SIG-M5 treated with dmso at 0.1 percent for 504 hours (cell line): Measurements from ENCODE around the gene RBM33.
"Not testable (repeated sequence)": the region's sequence is repeated elsewhere in the genome, so short reads cannot be mapped to it uniquely, and the experiment has no call there.

Experiments
- DNase-seq: peaks from one replicate; lab custom pipeline; 2025; ENCODE audit not compliant: unreplicated experiment; lab: John Stamatoyannopoulos, UW

Gene RBM33

DNA sequence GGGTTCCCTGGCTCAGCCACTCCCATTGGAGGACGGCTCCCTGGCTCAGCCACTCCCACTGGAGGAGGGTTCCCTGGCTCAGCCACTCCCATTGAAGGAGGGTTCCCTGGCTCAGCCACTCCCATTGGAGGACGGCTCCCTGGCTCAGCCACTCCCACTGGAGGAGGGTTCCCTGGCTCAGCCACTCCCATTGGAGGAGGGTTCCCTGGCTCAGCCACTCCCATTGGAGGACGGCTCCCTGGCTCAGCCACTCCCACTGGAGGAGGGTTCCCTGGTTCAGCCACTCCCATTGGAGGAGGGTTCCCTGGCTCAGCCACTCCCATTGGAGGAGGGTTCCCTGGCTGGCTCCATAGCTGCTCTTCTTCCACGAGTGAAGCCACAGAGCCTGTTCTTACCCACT is 173.1 kb downstream of the RBM33 start:
- not testable (repeated sequence) for DNase-seq

DNA sequence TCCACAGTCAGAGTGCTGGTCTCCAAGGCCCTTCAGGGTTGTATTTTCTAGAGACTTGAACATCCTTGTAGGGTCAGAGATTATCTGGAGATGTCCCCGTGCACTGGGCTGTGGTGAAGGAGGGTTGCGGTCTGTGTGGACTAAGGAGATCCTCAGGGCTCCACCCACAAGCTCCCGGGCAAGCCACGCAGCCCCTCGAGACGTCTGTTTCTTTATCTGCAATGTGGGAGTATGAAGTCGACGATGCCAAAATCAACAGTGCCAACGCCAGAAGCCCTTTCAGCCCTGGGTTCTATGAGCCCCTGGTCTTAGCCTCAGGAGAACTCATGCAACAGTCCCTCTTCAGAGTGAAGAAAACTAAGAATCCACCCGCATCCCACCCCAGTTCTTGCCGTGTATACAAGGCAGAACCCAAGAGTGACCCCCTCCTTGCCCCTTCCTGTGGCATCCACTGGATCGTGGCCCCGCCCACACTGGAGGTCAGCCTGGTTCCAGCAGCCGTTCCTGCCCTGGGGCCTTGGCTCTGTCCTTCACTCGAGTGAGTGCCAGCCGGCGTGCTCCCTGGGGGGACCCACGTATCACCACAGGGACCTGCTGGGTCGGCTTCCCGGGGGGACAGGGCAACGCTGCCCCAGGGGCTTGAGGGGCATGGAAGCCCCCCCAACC is 173.8 kb downstream of the RBM33 start:
- DNase-seq, result no peak

DNA sequence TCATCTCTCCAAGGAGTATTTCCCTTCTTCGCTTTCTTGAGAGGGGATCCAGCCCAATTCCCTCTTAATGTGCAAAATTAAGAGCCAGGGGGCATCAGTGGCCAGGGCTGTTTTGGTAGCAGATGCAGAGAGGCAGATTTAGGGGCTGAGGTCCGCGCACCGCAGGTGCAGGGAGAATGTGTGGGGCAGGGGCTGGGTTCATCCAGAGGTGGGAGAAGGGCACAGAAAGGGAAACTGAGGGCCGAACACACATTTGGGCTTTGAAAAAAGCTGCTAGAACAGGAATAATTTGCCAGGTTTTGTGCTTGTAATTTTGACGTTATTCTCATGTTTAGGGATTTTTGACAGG is 174.3 kb downstream of the RBM33 start:
- no peak for DNase-seq

DNA sequence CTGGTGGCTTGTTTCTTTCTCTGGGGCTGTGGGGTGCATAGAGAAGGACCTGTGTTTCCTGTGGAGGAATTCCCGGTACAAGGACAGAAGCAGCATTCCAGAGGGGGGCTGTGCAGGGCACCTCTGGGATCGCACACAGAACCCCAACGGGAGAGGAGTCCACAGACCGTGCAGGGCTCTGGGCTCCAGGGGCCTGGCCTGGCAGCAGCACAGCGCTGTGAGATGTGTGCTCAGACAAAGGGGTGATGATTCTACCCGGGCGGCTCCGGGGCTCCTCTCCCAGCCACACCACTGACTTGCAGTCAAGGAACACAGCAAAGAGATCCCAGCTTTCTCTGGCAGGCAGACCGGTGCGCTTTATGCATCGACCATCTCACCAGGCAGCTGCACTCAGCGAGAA is 174.7 kb downstream of the RBM33 start:
- DNase-seq, result no peak

DNA sequence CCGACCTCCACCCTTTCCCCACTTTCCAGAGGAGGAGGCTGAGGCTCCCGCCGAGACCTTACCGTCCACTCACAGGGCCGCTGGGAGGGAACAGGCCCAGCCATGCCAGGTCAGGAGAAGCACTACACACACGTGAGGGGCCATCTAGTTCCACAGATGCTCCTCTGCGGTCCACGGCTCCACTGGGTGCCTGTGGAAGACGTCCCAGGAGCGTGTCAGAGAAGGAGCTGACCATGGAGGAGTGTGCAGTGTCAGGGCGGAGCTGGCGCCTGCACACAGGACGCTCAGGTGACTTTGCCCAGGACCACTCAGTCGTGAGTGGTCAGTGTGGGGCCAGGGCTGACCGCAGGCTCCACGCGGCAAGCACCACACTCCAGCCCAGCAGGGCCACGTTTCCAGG is 175.8 kb downstream of the RBM33 start:
- no peak for DNase-seq

DNA sequence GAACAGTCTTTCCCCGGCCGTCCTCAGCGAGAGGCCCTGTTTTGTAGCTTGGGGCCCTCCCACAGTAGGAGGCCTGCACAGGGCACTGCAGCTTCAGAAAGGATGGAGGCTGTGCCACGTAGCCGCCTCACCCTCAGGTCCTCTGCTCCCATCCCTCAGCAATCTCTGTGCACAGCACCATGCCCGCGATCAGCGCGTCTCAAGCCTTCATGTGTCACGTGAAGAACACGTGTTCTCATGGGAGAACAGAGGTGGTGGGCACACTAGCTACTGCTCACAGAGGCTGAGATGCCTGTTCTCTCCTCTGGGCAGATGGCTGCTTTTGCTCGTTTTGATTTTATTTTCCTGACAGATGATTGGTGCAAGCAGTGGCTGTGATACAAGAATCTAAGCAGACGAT is 176.3 kb downstream of the RBM33 start:
- no peak for DNase-seq

DNA sequence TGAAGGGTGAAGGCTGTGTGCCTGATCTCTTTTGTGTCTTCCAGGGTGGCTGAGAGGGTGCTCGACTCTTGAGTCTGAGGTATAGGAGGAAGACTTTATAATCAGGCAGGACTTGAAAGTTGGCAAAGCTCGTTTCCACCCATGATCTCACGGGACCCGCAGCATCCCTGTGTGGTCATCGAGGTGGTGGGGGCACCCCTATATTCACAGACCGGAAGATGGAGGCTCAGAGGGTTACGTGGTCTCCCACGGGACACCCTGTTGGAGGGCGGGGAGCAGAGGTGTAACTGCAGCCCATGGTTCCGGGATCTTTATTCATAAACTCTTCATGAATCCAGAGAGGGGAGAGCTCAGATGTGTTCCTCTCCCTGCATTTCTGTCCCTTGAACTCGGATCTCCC is 177.4 kb downstream of the RBM33 start:
- DNase-seq, result no peak

DNA sequence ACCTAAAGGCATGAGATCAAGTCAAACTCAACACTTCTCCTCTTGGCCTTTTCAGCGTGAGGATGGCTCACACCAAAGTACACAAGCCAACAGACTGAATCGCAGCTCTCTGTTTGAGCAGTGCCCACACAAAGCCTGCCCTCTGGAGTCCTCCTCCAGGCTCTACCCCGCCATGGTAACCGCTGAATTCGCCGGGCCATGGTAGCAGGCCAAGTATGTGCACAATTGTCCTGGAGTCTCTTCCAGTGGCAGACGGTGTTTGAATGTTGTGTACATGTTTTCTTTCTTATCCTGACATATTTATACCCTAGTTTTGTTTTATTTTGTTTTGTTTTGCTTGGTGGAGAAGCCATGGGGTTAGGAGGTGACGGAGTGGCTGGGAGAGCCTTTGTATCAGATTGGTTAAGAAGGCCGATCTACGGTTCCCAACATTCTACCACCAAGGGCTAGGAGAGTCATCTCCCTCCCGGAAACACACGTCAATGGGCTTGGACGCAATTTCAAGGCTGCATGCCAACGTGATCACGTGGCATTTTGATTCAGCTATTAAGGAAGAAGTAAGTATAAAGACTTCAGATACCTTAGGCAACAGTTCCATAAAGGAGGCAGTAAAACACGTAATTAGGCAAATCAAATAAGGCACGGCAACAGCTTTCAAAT is 179.9 kb downstream of the RBM33 start:
- no peak for DNase-seq

DNA sequence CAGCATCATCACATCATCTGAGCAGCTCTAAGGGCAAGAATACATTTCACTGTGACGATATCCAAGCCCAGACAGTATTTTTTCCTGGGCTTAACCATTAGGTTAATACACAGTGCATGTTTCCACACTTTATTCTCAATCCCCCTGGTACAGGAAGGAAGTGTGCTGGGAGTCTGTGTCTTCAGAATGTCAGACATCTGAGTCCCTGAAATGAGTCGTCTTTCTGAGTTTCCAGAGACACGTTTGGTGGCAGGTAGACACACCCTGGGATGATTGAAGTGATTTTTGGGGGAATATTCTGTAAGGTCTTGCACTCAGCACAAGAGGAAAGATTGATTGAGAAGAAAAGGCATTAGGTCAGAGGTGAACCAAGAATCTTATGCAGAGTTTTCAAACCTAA is 180.9 kb downstream of the RBM33 start:
- DNase-seq, result no peak

DNA sequence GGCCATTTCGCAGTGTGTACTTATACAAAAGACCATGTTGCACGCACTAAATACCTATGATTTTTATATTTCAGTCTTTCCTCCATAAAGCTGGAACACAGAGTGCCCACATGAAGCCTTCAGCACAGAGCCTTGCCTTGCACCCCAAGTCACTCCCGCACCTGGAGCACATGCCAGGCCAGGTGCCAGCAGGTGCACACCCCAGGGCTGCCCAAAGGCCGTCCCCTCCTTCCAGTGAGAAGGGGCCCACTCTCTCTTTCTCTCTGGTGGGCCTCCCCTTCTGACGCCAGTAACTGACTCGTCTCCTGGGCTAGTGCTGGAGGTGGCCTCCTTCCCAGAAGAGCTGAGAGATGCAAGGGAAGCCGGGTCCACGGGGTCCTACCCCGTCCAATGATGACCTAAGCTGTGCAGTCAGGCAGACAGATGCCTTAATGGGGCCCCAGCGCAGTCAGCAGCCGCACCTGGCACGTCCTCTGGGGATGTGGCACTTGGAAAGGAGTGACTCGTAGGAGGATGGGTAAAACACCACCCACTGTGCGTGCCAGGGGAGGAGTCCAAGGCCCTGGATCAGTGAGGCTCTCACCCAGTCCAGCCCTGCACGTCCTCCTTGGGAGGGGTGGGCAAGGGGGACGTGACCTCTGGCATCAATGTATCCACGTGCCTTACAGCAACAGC is 185.5 kb downstream of the RBM33 start:
- DNase-seq, result no peak
